ENCODE measurements around the gene ACSL3. TPM values are rescaled to one million over a fixed set of nuclear protein-coding genes. Genes with fewer than 3 reads are reported as not detected.

Gene ACSL3
- total RNA-seq, 1 experiment from 2014 or later: 85.2 TPM

DNA sequence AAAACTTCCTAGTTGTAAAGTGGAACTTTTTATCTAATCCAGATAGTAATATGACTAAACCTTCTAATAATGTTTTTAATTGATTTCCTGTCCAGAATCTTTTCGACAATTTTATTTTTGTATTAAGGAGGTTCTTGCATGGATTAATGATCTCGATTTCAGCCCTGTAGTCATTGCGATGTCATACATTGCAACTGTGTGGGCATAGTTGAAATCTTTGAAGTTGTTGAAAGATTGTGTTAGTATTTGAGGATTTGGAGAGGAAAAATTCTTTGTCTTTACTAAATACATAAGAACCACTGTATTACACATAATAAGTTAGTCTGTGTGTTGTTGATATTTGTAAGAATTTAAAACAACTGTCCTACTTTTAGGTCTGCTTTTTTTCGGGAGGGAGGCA lies 31.1 kb downstream of the ACSL3 start:
- DNase-seq (ENCODE audit: low read depth, low spot score) (no peak), ATAC-seq (no peak)
- Histone ChIP-seq H3K27me3 (ENCODE audit: control insufficient read depth, insufficient read depth, low read length) (no peaks in the 10 kb centered on the region), H3K9me3 (ENCODE audit: control insufficient read depth, insufficient read depth, low read depth, low read length) (no peaks in the 10 kb centered on the region), H3K36me3 (ENCODE audit: control insufficient read depth, insufficient read depth, low read length) (no peaks in the 10 kb centered on the region), H3K4me3 (ENCODE audit: low read depth in 2 of 2, low read length in 2 of 2) (no peak overlapping the region), H3K4me1 (ENCODE audit: control insufficient read depth, insufficient read depth, low read length) (peaks cover 5% of the 10 kb centered on the region; the same call in 1 of the 2 replicates), H3K27ac (ENCODE audit: low read length) (no peak overlapping the region)
- POLR2A ChIA-PET: no interaction called here
- in situ Hi-C loops (cut with HindIII; ENCODE audit: low pct_unique_long_range_greater_than_20kb, low sequenced_read_pairs) (no loop called here), intact Hi-C loops (cut with micrococcal nuclease; ENCODE audit: unreplicated experiment) (no loop called here)
- TF ChIP-seq, protein P1, sequence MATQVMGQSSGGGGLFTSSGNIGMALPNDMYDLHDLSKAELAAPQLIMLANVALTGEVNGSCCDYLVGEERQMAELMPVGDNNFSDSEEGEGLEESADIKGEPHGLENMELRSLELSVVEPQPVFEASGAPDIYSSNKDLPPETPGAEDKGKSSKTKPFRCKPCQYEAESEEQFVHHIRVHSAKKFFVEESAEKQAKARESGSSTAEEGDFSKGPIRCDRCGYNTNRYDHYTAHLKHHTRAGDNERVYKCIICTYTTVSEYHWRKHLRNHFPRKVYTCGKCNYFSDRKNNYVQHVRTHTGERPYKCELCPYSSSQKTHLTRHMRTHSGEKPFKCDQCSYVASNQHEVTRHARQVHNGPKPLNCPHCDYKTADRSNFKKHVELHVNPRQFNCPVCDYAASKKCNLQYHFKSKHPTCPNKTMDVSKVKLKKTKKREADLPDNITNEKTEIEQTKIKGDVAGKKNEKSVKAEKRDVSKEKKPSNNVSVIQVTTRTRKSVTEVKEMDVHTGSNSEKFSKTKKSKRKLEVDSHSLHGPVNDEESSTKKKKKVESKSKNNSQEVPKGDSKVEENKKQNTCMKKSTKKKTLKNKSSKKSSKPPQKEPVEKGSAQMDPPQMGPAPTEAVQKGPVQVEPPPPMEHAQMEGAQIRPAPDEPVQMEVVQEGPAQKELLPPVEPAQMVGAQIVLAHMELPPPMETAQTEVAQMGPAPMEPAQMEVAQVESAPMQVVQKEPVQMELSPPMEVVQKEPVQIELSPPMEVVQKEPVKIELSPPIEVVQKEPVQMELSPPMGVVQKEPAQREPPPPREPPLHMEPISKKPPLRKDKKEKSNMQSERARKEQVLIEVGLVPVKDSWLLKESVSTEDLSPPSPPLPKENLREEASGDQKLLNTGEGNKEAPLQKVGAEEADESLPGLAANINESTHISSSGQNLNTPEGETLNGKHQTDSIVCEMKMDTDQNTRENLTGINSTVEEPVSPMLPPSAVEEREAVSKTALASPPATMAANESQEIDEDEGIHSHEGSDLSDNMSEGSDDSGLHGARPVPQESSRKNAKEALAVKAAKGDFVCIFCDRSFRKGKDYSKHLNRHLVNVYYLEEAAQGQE (IDR thresholded peaks at IDR 0.05; ENCODE audit: insufficient read depth in 1 of 2, low read depth in 2 of 2, low read length in 1 of 2): no peak
- no peak for TF ChIP-seq SIN3A (IDR thresholded peaks at IDR 0.05; ENCODE audit: borderline replicate concordance, insufficient read depth, low read depth, low read length)
- TF ChIP-seq POLR2AphosphoS5 (IDR thresholded peaks at IDR 0.05; ENCODE audit: low read depth, low read length): no peak
- TF ChIP-seq, protein P2, sequence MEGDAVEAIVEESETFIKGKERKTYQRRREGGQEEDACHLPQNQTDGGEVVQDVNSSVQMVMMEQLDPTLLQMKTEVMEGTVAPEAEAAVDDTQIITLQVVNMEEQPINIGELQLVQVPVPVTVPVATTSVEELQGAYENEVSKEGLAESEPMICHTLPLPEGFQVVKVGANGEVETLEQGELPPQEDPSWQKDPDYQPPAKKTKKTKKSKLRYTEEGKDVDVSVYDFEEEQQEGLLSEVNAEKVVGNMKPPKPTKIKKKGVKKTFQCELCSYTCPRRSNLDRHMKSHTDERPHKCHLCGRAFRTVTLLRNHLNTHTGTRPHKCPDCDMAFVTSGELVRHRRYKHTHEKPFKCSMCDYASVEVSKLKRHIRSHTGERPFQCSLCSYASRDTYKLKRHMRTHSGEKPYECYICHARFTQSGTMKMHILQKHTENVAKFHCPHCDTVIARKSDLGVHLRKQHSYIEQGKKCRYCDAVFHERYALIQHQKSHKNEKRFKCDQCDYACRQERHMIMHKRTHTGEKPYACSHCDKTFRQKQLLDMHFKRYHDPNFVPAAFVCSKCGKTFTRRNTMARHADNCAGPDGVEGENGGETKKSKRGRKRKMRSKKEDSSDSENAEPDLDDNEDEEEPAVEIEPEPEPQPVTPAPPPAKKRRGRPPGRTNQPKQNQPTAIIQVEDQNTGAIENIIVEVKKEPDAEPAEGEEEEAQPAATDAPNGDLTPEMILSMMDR (IDR thresholded peaks at IDR 0.05): no peak
- TF ChIP-seq TCF7L2 (IDR thresholded peaks at IDR 0.05; ENCODE audit: low read depth, low read length): no peak
- no TSS peak for BruUV-seq (replicated peaks)
- CTCF ChIA-PET: no interaction called here

DNA sequence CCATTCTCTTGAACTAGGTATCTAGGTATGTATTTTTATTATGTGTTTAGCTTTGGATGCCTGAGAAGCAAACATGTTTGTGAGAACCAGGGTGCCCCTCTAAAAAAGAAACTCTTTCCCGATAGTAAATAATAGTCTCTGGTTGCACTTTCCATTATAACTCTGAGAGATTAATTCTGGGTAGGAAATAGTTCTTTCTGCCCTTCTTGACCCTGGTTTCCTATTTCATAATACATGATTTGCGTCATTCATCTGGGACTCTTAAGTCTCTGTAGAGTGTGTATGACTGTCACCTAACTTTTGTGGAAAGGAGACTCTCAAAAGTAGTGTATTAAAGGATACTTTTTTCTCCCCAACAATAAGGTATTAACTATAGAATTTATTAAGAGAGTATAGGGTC lies 31.5 kb downstream of the ACSL3 start:
- ChIA-PET CTCF (no interaction called here), POLR2A (no interaction called here)
- no peak for DNase-seq (ENCODE audit: low read depth, low spot score)
- ATAC-seq: no peak
- Histone ChIP-seq H3K27ac (ENCODE audit: low read length) (no peak overlapping the region), H3K9me3 (ENCODE audit: control insufficient read depth, insufficient read depth, low read depth, low read length) (no peaks in the 10 kb centered on the region), H3K36me3 (ENCODE audit: control insufficient read depth, insufficient read depth, low read length) (no peaks in the 10 kb centered on the region), H3K27me3 (ENCODE audit: control insufficient read depth, insufficient read depth, low read length) (no peaks in the 10 kb centered on the region), H3K4me1 (ENCODE audit: control insufficient read depth, insufficient read depth, low read length) (peaks cover 5% of the 10 kb centered on the region; the same call in 1 of the 2 replicates), H3K4me3 (ENCODE audit: low read depth in 2 of 2, low read length in 2 of 2) (no peak overlapping the region)
- intact Hi-C loops (cut with micrococcal nuclease; ENCODE audit: unreplicated experiment): no loop called here
- in situ Hi-C loops (cut with HindIII; ENCODE audit: low pct_unique_long_range_greater_than_20kb, low sequenced_read_pairs): no loop called here
- no peak for TF ChIP-seq POLR2AphosphoS5 (IDR thresholded peaks at IDR 0.05; ENCODE audit: low read depth, low read length)
- TF ChIP-seq, protein P2 (IDR thresholded peaks at IDR 0.05): no peak
- TF ChIP-seq, protein P1 (IDR thresholded peaks at IDR 0.05; ENCODE audit: insufficient read depth in 1 of 2, low read depth in 2 of 2, low read length in 1 of 2): no peak
- TF ChIP-seq TCF7L2 (IDR thresholded peaks at IDR 0.05; ENCODE audit: low read depth, low read length): no peak
- TF ChIP-seq SIN3A (IDR thresholded peaks at IDR 0.05; ENCODE audit: borderline replicate concordance, insufficient read depth, low read depth, low read length): no peak
- no TSS peak for BruUV-seq (replicated peaks)

All from Panc1 (cell line).